HepG2 (cell line): Measurements from ENCODE around the gene BABAM1. TPM values are rescaled to one million over a fixed set of nuclear protein-coding genes. Genes with fewer than 3 reads are reported as not detected.
A peak's percentile ranks its signal among the peaks of the same experiment; 100 is the strongest.

ENCODE experiments used
- DMAP1 ChIP-seq: IDR thresholded peaks from 2 replicates; pipeline ENCODE4 v1.6.1; 2016
- FOXP1 ChIP-seq, 2 experiments: fragments of 450-650 bp in 1 of 2; IDR thresholded peaks; 2 replicates each; pipeline ENCODE4 v1.6.1; 2017 to 2018; ENCODE audit warnings: antibody characterized with exemption in 1 of 2
- NR2F2 ChIP-seq: IDR thresholded peaks from 2 replicates; pipeline ENCODE4 v1.6.1; 2012; ENCODE audit warnings: low read depth, inconsistent platforms, borderline replicate concordance
- TCF7 ChIP-seq: sonication (generic); IDR thresholded peaks from 2 replicates; pipeline ENCODE4 v1.6.1; 2016; ENCODE audit warnings: antibody characterized with exemption, low read depth
- ZNF282 ChIP-seq: fragments of 450-650 bp; IDR thresholded peaks from 2 replicates; pipeline ENCODE4 v1.6.1; 2018; ENCODE audit not compliant: partially characterized antibody
- ZNF33B ChIP-seq: sonication (generic); formaldehyde crosslinking; IDR thresholded peaks from 2 replicates; pipeline ENCODE4 v1.5.1; 2020; ENCODE audit warnings: mild to moderate bottlenecking, missing genetic modification reagents
- ZNF567 ChIP-seq: sonication (generic); formaldehyde crosslinking; IDR thresholded peaks from 2 replicates; pipeline ENCODE4 v1.8.1; 2023; ENCODE audit warnings: mild to moderate bottlenecking, missing genetic modification reagents, borderline replicate concordance
- ZNF615 ChIP-seq: sonication (generic); formaldehyde crosslinking; IDR thresholded peaks from 2 replicates; pipeline ENCODE4 v1.5.0; 2020; ENCODE audit warnings: mild to moderate bottlenecking, missing genetic modification reagents, borderline replicate concordance
- ZNF776 ChIP-seq: sonication (generic); formaldehyde crosslinking; IDR thresholded peaks from 2 replicates; pipeline ENCODE4 v1.4.0; 2020; ENCODE audit warnings: mild to moderate bottlenecking, missing genetic modification reagents
- polyA plus RNA-seq, 8 experiments: library from polyadenylated mRNA; depleted of rRNA in 3 of 8; stranded (reverse) in 7 of 8; unstranded in 1 of 8; fragments of >200 nt; fragmentation: Illumina TruSeq in 4 of 8; extraction: Trizol in 4 of 8; gene quantifications; 2 replicates each; pipeline versions ENCODE4 v1.2.1 to v1.2.3, GENCODE V29; 2011 to 2016; ENCODE audit warnings: low read depth in 4 of 8, missing spikeins in 1 of 8, mixed read lengths in 1 of 8; ENCODE audit not compliant: insufficient read depth in 1 of 8
- total RNA-seq, 5 experiments: library from RNA; depleted of rRNA; stranded (reverse); fragments of >200 nt; fragmentation: Illumina TruSeq; extraction: Trizol; gene quantifications; 2 replicates each; pipeline ENCODE4 v1.2.3, GENCODE V29; 2016; ENCODE audit warnings: low read depth in 1 of 5
- TF ChIP-seq, protein P1 (sequence below): sonication (generic); formaldehyde crosslinking; IDR thresholded peaks from 2 replicates; pipeline ENCODE4 v1.4.0; 2020; ENCODE audit warnings: mild to moderate bottlenecking, low read depth, missing genetic modification reagents
- TF ChIP-seq, protein P2 (sequence below): IDR thresholded peaks from 2 replicates; pipeline ENCODE4 v1.6.1; 2016
- TF ChIP-seq, protein P3 (sequence below): sonication (generic); formaldehyde crosslinking; IDR thresholded peaks from 2 replicates; pipeline ENCODE4 v1.5.1; 2020; ENCODE audit warnings: mild to moderate bottlenecking, missing genetic modification reagents, moderate library complexity
- TF ChIP-seq, protein P4 (sequence below): sonication (generic); formaldehyde crosslinking; IDR thresholded peaks from 2 replicates; pipeline ENCODE4 v1.4.0; 2020; ENCODE audit warnings: missing genetic modification reagents, borderline replicate concordance
- TF ChIP-seq, protein P5 (sequence below): sonication (generic); formaldehyde crosslinking; IDR thresholded peaks from 2 replicates; pipeline ENCODE4 v1.5.1; 2020; ENCODE audit warnings: mild to moderate bottlenecking, missing genetic modification reagents, borderline replicate concordance
- TF ChIP-seq, protein P6 (sequence below): sonication (generic); formaldehyde crosslinking; IDR thresholded peaks from 2 replicates; pipeline ENCODE4 v1.4.0; 2020; ENCODE audit warnings: mild to moderate bottlenecking, missing genetic modification reagents
- TF ChIP-seq, protein P7 (sequence below): sonication (generic); IDR thresholded peaks from 2 replicates; pipeline ENCODE4 v1.6.1; 2016; ENCODE audit warnings: low read depth, borderline replicate concordance

The BABAM1 gene
- total and polyA plus RNA-seq, 2 of the 13 experiments (the other 11 are each of a cell fraction or from before 2014, with no cell fraction given), result 70.0 to 82.0 TPM

DNA sequence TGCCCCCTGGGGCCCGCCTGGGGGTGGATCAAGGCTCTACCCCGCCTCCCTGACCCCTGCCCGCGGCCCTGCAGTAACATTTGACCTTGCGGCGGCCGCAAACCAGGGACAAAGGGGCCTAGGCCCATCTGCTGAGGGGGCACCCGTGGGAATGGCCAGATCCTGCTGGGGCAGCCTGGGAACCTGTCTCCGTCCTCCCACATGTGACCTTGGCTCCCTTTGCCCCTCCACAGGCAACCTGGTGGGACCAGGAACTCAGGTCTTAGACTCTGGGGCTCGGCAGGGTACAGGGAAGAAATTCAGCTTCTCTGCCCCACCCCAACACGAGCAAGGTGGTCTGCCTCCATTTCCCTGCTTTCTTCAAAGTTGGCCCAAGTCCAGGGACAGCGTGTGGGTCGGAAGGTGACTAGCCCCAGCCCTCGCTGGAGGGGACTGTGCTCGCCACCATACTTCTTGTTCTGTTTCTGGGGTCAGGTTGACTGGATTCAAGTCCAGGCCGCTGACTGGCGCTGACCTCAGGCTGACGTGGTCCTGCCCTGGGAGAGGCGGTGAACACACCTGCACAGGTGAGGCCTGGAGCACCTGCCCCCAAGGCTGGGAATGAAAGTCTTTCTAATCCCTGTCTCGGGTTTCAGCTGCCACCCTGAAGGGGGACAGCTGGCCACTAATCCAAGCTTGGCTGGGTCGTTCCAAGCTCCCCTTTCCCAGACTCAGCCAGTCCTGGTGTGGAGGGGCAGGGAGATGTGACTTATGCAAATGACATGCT lies 19.0 kb upstream of the BABAM1 start (continued):
- TF ChIP-seq, protein P1, sequence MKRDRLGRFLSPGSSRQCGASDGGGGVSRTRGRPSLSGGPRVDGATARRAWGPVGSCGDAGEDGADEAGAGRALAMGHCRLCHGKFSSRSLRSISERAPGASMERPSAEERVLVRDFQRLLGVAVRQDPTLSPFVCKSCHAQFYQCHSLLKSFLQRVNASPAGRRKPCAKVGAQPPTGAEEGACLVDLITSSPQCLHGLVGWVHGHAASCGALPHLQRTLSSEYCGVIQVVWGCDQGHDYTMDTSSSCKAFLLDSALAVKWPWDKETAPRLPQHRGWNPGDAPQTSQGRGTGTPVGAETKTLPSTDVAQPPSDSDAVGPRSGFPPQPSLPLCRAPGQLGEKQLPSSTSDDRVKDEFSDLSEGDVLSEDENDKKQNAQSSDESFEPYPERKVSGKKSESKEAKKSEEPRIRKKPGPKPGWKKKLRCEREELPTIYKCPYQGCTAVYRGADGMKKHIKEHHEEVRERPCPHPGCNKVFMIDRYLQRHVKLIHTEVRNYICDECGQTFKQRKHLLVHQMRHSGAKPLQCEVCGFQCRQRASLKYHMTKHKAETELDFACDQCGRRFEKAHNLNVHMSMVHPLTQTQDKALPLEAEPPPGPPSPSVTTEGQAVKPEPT (CRISPR knock-in tag), result no peak
- TF ChIP-seq ZNF33B (CRISPR knock-in tag), result peak; percentile 39; the same call in 1 of the 2 replicates
- no peak for TF ChIP-seq FOXP1 (IDR thresholded peaks at IDR 0.05)
- peak; percentile 72 for TF ChIP-seq FOXP1 (CRISPR knock-in tag; IDR thresholded peaks at IDR 0.05)
- TF ChIP-seq, protein P2, sequence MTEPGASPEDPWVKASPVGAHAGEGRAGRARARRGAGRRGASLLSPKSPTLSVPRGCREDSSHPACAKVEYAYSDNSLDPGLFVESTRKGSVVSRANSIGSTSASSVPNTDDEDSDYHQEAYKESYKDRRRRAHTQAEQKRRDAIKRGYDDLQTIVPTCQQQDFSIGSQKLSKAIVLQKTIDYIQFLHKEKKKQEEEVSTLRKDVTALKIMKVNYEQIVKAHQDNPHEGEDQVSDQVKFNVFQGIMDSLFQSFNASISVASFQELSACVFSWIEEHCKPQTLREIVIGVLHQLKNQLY (CRISPR knock-in tag), result peak; percentile 78; the same call in 1 of the 2 replicates
- TF ChIP-seq, protein P3, sequence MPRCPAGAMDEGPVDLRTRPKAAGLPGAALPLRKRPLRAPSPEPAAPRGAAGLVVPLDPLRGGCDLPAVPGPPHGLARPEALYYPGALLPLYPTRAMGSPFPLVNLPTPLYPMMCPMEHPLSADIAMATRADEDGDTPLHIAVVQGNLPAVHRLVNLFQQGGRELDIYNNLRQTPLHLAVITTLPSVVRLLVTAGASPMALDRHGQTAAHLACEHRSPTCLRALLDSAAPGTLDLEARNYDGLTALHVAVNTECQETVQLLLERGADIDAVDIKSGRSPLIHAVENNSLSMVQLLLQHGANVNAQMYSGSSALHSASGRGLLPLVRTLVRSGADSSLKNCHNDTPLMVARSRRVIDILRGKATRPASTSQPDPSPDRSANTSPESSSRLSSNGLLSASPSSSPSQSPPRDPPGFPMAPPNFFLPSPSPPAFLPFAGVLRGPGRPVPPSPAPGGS (CRISPR knock-in tag), result peak; percentile 65; the same call in 1 of the 2 replicates
- no peak for TF ChIP-seq ZNF282
- 0 out of 2 replicates have a peak, but pooled peaks have one; percentile 68 for TF ChIP-seq ZNF615
- TF ChIP-seq, protein P4, sequence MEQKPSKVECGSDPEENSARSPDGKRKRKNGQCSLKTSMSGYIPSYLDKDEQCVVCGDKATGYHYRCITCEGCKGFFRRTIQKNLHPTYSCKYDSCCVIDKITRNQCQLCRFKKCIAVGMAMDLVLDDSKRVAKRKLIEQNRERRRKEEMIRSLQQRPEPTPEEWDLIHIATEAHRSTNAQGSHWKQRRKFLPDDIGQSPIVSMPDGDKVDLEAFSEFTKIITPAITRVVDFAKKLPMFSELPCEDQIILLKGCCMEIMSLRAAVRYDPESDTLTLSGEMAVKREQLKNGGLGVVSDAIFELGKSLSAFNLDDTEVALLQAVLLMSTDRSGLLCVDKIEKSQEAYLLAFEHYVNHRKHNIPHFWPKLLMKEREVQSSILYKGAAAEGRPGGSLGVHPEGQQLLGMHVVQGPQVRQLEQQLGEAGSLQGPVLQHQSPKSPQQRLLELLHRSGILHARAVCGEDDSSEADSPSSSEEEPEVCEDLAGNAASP, result peak; percentile 98
- no peak for TF ChIP-seq ZNF567 (CRISPR knock-in tag)
- TF ChIP-seq, protein P5, sequence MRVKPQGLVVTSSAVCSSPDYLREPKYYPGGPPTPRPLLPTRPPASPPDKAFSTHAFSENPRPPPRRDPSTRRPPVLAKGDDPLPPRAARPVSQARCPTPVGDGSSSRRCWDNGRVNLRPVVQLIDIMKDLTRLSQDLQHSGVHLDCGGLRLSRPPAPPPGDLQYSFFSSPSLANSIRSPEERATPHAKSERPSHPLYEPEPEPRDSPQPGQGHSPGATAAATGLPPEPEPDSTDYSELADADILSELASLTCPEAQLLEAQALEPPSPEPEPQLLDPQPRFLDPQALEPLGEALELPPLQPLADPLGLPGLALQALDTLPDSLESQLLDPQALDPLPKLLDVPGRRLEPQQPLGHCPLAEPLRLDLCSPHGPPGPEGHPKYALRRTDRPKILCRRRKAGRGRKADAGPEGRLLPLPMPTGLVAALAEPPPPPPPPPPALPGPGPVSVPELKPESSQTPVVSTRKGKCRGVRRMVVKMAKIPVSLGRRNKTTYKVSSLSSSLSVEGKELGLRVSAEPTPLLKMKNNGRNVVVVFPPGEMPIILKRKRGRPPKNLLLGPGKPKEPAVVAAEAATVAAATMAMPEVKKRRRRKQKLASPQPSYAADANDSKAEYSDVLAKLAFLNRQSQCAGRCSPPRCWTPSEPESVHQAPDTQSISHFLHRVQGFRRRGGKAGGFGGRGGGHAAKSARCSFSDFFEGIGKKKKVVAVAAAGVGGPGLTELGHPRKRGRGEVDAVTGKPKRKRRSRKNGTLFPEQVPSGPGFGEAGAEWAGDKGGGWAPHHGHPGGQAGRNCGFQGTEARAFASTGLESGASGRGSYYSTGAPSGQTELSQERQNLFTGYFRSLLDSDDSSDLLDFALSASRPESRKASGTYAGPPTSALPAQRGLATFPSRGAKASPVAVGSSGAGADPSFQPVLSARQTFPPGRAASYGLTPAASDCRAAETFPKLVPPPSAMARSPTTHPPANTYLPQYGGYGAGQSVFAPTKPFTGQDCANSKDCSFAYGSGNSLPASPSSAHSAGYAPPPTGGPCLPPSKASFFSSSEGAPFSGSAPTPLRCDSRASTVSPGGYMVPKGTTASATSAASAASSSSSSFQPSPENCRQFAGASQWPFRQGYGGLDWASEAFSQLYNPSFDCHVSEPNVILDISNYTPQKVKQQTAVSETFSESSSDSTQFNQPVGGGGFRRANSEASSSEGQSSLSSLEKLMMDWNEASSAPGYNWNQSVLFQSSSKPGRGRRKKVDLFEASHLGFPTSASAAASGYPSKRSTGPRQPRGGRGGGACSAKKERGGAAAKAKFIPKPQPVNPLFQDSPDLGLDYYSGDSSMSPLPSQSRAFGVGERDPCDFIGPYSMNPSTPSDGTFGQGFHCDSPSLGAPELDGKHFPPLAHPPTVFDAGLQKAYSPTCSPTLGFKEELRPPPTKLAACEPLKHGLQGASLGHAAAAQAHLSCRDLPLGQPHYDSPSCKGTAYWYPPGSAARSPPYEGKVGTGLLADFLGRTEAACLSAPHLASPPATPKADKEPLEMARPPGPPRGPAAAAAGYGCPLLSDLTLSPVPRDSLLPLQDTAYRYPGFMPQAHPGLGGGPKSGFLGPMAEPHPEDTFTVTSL (CRISPR knock-in tag), result no peak
- TF ChIP-seq ZNF776, result no peak
- TF ChIP-seq NR2F2, result peak; percentile 100
- TF ChIP-seq TCF7, result peak; percentile 91
- TF ChIP-seq, protein P6, sequence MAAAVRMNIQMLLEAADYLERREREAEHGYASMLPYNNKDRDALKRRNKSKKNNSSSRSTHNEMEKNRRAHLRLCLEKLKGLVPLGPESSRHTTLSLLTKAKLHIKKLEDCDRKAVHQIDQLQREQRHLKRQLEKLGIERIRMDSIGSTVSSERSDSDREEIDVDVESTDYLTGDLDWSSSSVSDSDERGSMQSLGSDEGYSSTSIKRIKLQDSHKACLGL (CRISPR knock-in tag), result peak; percentile 63
- TF ChIP-seq, protein P7, sequence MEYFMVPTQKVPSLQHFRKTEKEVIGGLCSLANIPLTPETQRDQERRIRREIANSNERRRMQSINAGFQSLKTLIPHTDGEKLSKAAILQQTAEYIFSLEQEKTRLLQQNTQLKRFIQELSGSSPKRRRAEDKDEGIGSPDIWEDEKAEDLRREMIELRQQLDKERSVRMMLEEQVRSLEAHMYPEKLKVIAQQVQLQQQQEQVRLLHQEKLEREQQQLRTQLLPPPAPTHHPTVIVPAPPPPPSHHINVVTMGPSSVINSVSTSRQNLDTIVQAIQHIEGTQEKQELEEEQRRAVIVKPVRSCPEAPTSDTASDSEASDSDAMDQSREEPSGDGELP, result peak; percentile 82; the same call in 1 of the 2 replicates
- TF ChIP-seq DMAP1 (CRISPR knock-in tag), result peak; percentile 73
